ENCODE measurements around the gene UPK3BL2. TPM values are rescaled to one million over a fixed set of nuclear protein-coding genes. Genes with fewer than 3 reads are reported as not detected.
"Not testable (repeated sequence)": the region's sequence is repeated elsewhere in the genome, so short reads cannot be mapped to it uniquely, and the experiment has no call there.

The UPK3BL2 gene
- total RNA-seq, 2 donors from 2014 or later: 9.0 to 13.7 TPM

DNA sequence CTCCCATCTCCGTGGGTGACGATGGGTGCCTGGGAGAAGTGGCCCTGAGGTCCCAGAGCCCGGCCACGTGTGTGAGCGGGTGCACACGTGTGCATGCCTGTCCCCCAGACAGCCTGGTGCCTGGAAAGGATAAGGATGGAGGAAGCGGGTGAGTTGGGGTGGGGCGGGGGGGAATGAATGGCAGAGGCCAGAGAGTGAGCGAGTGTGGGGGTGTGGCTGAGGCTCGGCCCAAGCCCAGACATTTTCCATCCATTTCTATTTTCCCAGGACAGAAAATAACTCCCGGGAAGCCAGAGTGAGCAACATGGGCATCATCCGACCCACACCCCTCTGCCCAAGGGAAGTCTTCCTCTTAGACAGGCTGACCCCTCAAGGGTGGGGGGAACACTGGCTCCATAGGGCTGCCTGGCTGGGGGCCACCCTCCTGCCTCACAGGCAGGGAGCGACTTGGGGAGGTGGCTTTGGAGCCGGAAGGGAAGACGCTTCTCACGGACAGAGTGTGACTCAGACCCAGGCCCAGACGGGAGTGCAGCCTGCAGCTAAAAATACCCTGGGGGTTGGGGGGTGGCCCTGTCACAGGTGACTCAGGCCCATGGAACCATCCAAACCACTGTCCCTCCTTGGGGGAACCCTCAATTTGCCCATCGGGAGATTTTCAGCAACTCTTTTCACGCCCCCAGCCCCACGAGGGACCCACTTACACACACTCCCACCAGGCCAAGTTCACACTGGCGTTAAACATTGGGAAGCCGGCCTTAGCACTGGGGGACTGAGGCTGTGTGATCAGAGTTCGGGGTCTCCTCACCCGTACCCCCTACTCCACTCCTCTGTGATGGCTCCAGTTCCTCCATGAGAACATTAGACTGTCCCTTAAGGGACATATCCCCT lies 38.0 kb downstream of the UPK3BL2 start:
- intact Hi-C loops (cut with DNase I); H3K27me3 ChIP-seq; H3K4me3 ChIP-seq; H3K27ac ChIP-seq; H3K4me1 ChIP-seq; H3K9ac ChIP-seq (ENCODE audit: low read depth in 2 of 2, low read length in 2 of 2); H3K9me3 ChIP-seq; H3K36me3 ChIP-seq; DNase-seq: not testable (repeated sequence)

GRCh38 chr7:102503141-102503540 lies 40.4 kb downstream of the UPK3BL2 start:
- H3K4me3 ChIP-seq; H3K27me3 ChIP-seq; H3K9me3 ChIP-seq; intact Hi-C loops (cut with DNase I); H3K27ac ChIP-seq; DNase-seq; H3K9ac ChIP-seq (ENCODE audit: low read depth in 2 of 2, low read length in 2 of 2); H3K4me1 ChIP-seq; H3K36me3 ChIP-seq: not testable (repeated sequence)

DNA sequence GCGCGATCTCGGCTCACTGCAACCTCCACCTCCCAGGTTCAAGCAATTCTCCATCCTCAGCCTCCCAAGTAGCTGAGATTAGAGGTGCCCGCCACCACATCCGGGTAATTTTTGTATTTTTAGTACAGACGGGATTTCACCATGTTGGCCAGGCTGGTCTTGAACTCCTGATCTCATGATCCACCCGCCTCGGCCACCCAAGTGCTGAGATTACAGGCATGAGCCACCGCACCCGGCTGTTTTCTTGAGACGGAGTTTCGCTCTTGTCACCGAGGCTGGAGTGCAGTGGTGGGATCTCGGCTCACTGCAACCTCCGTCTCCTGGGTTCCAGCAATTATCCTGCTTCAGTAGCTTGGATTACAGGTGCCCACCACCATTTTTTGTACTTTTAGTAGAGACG lies 45.2 kb downstream of the UPK3BL2 start:
- H3K4me1 ChIP-seq; DNase-seq; H3K27me3 ChIP-seq; H3K27ac ChIP-seq; H3K9me3 ChIP-seq; H3K4me3 ChIP-seq; H3K9ac ChIP-seq (ENCODE audit: low read depth in 2 of 2, low read length in 2 of 2); H3K36me3 ChIP-seq; intact Hi-C loops (cut with DNase I): not testable (repeated sequence)

- not testable (repeated sequence) for H3K36me3 ChIP-seq, DNase-seq
Observed at GRCh38 chr7:102497308-102497707, 46.2 kb downstream of the UPK3BL2 start.

DNA sequence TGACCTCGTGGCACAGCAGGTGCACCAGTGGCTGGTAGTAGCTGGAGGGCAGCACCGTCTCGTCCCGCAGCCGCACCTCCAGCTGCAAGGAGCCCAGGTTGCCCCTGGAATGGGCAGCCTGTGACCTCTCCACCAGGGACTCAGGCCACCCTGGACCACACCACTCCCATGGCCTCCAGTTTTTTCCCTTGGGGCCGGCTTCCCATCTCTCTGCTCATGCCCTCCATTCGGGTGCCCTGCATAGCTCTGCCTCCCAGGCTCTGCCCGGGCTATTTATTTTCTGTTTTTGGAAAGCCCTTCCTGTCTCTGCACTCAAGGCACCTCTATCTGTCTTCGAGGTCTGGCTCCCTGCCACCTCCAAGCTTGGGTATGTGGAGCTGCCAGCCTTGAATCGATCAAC lies 46.6 kb downstream of the UPK3BL2 start:
- H3K9ac ChIP-seq (ENCODE audit: low read depth in 2 of 2, low read length in 2 of 2); H3K9me3 ChIP-seq; H3K27ac ChIP-seq; H3K4me1 ChIP-seq; H3K27me3 ChIP-seq; intact Hi-C loops (cut with DNase I); DNase-seq; H3K4me3 ChIP-seq; H3K36me3 ChIP-seq: not testable (repeated sequence)

More at GRCh38 chr7:102497308-102497707, 46.2 kb downstream of the UPK3BL2 start:
- H3K4me1 ChIP-seq; H3K4me3 ChIP-seq; H3K9ac ChIP-seq (ENCODE audit: low read depth in 2 of 2, low read length in 2 of 2); intact Hi-C loops (cut with DNase I); H3K27ac ChIP-seq; H3K27me3 ChIP-seq; H3K9me3 ChIP-seq: not testable (repeated sequence)

DNA sequence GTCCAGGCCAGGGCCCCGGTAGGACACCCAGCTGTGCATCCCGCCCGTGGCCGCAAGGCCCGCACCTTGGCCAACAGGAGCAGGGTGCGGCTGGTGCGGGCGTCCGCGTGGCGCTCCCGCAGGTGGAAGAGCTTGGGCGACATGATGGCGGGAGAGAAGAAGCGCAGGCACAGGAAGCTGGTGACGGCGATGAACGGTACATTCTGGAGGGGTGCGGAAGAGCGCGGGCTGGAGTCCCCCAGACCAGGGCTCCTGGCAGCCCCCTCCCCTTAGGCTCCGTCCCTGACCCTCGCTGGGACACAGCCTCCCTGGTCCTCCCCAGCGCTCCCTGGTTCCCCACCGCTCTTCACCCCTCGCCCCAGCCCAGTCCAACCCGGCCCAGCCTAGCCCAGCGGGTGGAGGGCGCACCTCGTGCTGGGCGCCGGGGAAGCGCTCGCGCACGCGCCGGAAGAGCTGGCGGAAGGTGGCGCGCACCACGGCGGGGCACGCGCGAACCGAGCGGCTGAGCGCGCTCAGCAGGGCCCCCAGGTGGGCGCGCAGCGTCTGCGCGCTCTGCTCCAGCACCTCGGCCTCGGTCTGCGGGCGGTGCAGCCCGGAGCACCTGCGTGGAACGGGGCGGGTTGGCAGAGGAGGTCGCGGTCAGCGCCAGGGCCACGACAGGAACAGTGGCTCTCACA lies 48.9 kb downstream of the UPK3BL2 start:
- H3K4me1 ChIP-seq; H3K27ac ChIP-seq; H3K9me3 ChIP-seq; H3K27me3 ChIP-seq; H3K4me3 ChIP-seq; H3K9ac ChIP-seq (ENCODE audit: low read depth in 2 of 2, low read length in 2 of 2); DNase-seq; intact Hi-C loops (cut with DNase I); H3K36me3 ChIP-seq: not testable (repeated sequence)

DNA sequence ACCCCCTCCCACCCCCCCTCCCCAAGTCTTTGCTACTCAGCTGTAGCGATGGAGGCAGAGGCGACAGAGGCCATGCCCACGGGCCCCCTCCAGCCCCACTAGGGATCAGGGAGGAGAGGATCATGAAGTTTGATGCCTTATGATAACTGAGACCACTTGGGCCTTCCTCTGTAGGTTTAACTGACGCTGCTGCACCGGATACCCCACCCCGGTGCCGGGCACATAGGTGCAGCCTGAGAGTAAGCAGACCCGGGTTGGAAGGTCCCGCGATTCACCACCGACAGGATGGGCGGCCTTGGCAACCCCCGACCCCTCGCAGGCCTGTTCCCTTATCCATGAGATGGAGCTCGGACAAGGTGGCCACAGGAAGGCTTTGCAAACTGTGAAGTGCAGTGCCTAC lies 49.5 kb downstream of the UPK3BL2 start:
- DNase-seq; intact Hi-C loops (cut with DNase I); H3K4me3 ChIP-seq: not testable (repeated sequence)

DNA sequence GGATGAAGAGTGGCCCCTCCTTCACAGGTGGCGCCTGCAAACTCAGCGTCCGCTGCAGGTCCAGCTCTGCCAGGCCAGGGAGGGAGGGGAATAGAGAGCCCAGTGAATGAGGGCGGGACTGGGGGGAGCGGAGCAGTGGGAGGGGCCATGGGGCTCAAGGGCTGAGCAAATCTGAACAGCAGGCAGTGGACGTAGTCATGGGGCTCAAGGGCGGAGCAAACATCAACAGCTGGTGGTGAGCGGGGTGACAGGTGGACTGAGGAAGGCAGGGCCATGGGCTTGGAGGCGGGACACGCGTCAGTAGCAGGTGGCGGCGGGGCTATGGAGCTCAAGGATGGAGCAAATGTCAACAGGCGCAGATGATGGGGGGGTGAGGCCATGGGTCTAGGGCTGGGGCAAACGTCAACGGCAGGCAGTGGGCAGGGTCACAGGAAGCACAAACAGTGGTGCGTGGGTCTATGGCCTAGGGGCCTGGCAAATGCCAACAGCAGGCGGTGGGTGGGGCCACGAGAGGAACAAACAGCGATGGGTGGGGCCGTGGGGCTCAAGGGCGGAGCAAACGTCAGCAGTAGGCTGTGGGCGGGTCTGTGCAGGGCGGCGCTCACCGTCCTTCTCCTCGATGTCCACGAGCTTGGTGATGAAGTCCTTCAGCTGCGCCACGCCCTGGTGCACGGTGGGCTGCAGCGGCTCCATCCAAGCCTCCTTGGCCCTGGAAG lies 50.1 kb downstream of the UPK3BL2 start:
- H3K4me1 ChIP-seq; H3K36me3 ChIP-seq; DNase-seq; H3K4me3 ChIP-seq; H3K9ac ChIP-seq (ENCODE audit: low read depth in 2 of 2, low read length in 2 of 2); H3K27ac ChIP-seq; H3K27me3 ChIP-seq; H3K9me3 ChIP-seq; intact Hi-C loops (cut with DNase I): not testable (repeated sequence)

More for the DNA sequence above, 49.5 kb downstream of the UPK3BL2 start:
- H3K9me3 ChIP-seq; H3K27ac ChIP-seq; H3K9ac ChIP-seq (ENCODE audit: low read depth in 2 of 2, low read length in 2 of 2); H3K4me1 ChIP-seq; H3K36me3 ChIP-seq; H3K27me3 ChIP-seq: not testable (repeated sequence)

DNA sequence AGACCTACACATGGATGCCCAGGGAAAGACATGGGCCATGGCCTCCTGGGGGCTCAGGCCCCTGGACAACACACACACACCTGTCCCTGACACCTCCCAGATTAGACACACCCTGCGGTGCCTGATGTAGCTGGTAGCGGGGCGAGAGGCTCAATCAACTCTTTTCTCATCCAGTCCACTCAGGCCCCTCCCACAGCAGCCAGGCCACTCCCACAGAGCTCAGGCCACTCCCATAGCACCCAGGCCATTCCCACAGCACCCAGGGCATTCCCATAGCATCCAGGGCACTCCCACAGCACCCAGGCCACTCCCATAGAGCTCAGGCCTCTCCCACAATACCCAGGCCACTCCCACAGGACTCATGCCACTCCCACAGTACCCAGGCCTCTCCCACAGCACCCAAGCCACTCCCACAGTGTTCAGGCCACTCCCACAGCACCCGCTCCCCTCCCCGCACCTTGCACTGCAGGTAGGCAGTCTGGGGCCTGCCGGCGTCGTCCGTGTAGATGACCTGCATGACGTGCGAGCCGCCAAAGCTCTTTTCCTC lies 52.9 kb downstream of the UPK3BL2 start:
- H3K27ac ChIP-seq; H3K4me1 ChIP-seq; H3K4me3 ChIP-seq; intact Hi-C loops (cut with DNase I); H3K27me3 ChIP-seq; H3K9ac ChIP-seq (ENCODE audit: low read depth in 2 of 2, low read length in 2 of 2); H3K36me3 ChIP-seq; H3K9me3 ChIP-seq: not testable (repeated sequence)
- DNase-seq: peak; percentile 92

Other genes with a start within 250 kb of the UPK3BL2 start
- gene SPDYE6, start 187.3 kb downstream of the UPK3BL2 start, total RNA-seq: not detected
- 10 to 100 TPM; 15.1 to 19.4 TPM for gene PRKRIP1, start 147.3 kb downstream of the UPK3BL2 start, total RNA-seq
- gene ORAI2, start 110.1 kb downstream of the UPK3BL2 start, total RNA-seq: 1 to 10 TPM; 3.3 to 5.5 TPM
- gene ALKBH4, start 78.8 kb downstream of the UPK3BL2 start, total RNA-seq: 10 to 100 TPM in 1 of 2 donors, 1 to 10 TPM in 1; 9.7 to 14.1 TPM
- 10 to 100 TPM; 11.4 to 19.6 TPM for gene LRWD1, start 78.7 kb downstream of the UPK3BL2 start, total RNA-seq
- gene POLR2J, start 64.8 kb downstream of the UPK3BL2 start, total RNA-seq: 10 to 100 TPM; 43.0 to 49.2 TPM
- gene RASA4B, start 25.9 kb downstream of the UPK3BL2 start, total RNA-seq: 10 to 100 TPM; 13.2 to 30.0 TPM
- gene SPDYE2, start 7.5 kb upstream of the UPK3BL2 start, total RNA-seq: not detected
- gene POLR2J3, start 28.9 kb upstream of the UPK3BL2 start, total RNA-seq: 10 to 100 TPM; 19.2 to 32.9 TPM
- gene RASA4, start 73.1 kb upstream of the UPK3BL2 start, total RNA-seq: 10 to 100 TPM; 16.7 to 31.3 TPM
- gene UPK3BL1, start 99.1 kb upstream of the UPK3BL2 start, total RNA-seq: 10 to 100 TPM in 1 of 2 donors, 1 to 10 TPM in 1; 9.1 to 21.9 TPM
- not detected for gene SPDYE2B, start 106.6 kb upstream of the UPK3BL2 start, total RNA-seq
- gene POLR2J2, start 128.0 kb upstream of the UPK3BL2 start, total RNA-seq: 10 to 100 TPM in 1 of 2 donors, 1 to 10 TPM in 1; 5.9 to 12.8 TPM
- 10 to 100 TPM in 1 of 2 donors, 1 to 10 TPM in 1; 8.6 to 10.5 TPM for gene FAM185A, start 205.3 kb upstream of the UPK3BL2 start, total RNA-seq

All from colonic mucosa (tissue), 4 donors.